ENCODE measurements around the gene HOMER3. TPM values are rescaled to one million over a fixed set of nuclear protein-coding genes. Genes with fewer than 3 reads are reported as not detected.
A peak's percentile ranks its signal among the peaks of the same experiment; 100 is the strongest.

Gene HOMER3
- 222 TPM for total RNA-seq (ENCODE audit: unreplicated experiment)
- long read RNA-seq, transcript HOMER3-202 (10 exons, 1,557 nt) = major isoform, 43 of 75 reads
- long read RNA-seq, partial matches to known transcripts = 4 of 75 reads
- long read RNA-seq, other reads (novel, unspliced or antisense) = 26 of 75 reads

- peaks cover 19% of the 10 kb centered on the region for H3K36me3 Mint-ChIP-seq (ENCODE audit: low read depth, unreplicated experiment)
These were observed at the start of gene HOMER3 for GRCh38 chr19:18940769-18941627. HOMER3 (minus strand) TSS chr19:18941217; CDS start chr19:18938982, 2,235 bp downstream.

GRCh38 chr19:18990128-18990708, 49.2 kb upstream of the HOMER3 start:
- no peak overlapping the region for H3K27ac Mint-ChIP-seq (ENCODE audit: unreplicated experiment)
- no peak for TF ChIP-seq CTCF (IDR thresholded peaks at IDR 0.05; ENCODE audit: unreplicated experiment)
- no peak for DNase-seq (ENCODE audit: low spot score)
- H3K4me3 Mint-ChIP-seq (ENCODE audit: unreplicated experiment) = no peak overlapping the region
- no peaks in the 10 kb centered on the region for H3K9me3 Mint-ChIP-seq (ENCODE audit: unreplicated experiment)
- peaks cover 15% of the 10 kb centered on the region for H3K4me1 Mint-ChIP-seq (ENCODE audit: unreplicated experiment)
- peaks cover 8% of the 10 kb centered on the region for H3K27me3 Mint-ChIP-seq (ENCODE audit: unreplicated experiment)
- peaks cover 28% of the 10 kb centered on the region for H3K36me3 Mint-ChIP-seq (ENCODE audit: low read depth, unreplicated experiment)

More at GRCh38 chr19:18940769-18941627, at the start of gene HOMER3:
- Mint-ChIP-seq H3K4me1 (ENCODE audit: unreplicated experiment) (peaks cover 19% of the 10 kb centered on the region), H3K27ac (ENCODE audit: unreplicated experiment) (peak within 1 kb of the TSS; percentile 89), H3K27me3 (ENCODE audit: unreplicated experiment) (peaks cover 5% of the 10 kb centered on the region), H3K9me3 (ENCODE audit: unreplicated experiment) (no peaks in the 10 kb centered on the region), H3K4me3 (ENCODE audit: unreplicated experiment) (peak within 1 kb of the TSS; percentile 98)
- TF ChIP-seq CTCF (IDR thresholded peaks at IDR 0.05; ENCODE audit: unreplicated experiment) = no peak
- DNase-seq (ENCODE audit: low spot score) = peak; percentile 92

- no peak for DNase-seq (ENCODE audit: low spot score)
- H3K27me3 Mint-ChIP-seq (ENCODE audit: unreplicated experiment) = peaks cover 8% of the 10 kb centered on the region
- no peak overlapping the region for H3K27ac Mint-ChIP-seq (ENCODE audit: unreplicated experiment)
- H3K36me3 Mint-ChIP-seq (ENCODE audit: low read depth, unreplicated experiment) = peaks cover 23% of the 10 kb centered on the region
- H3K4me3 Mint-ChIP-seq (ENCODE audit: unreplicated experiment) = no peak overlapping the region
- no peaks in the 10 kb centered on the region for H3K9me3 Mint-ChIP-seq (ENCODE audit: unreplicated experiment)
- no peak for TF ChIP-seq CTCF (IDR thresholded peaks at IDR 0.05; ENCODE audit: unreplicated experiment)
- peaks cover 22% of the 10 kb centered on the region for H3K4me1 Mint-ChIP-seq (ENCODE audit: unreplicated experiment)
These were observed 48.3 kb upstream of the HOMER3 start for GRCh38 chr19:18989316-18989715.

DNA sequence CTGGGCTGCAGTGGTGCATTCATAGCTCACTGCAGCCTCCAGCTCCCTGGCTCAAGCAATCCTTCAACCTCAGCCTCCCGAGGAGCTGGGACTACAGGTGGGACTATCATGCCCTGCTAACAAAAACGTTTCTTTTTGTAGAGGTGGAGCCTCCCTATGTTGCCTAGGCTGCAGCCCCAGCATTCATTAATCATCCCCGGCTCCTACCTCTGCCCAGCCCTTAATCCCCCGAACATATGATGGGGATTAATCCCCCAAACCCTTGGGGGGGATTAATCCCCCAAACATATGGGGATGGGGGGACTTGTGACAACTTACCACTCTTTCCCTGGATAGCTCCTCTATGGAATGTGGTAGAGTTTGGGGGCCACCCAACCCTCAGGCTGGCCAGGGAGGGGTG, 46.4 kb upstream of the HOMER3 start:
- H3K9me3 Mint-ChIP-seq (ENCODE audit: unreplicated experiment) = no peaks in the 10 kb centered on the region
- no peak for TF ChIP-seq CTCF (IDR thresholded peaks at IDR 0.05; ENCODE audit: unreplicated experiment)
- H3K27ac Mint-ChIP-seq (ENCODE audit: unreplicated experiment) = no peak overlapping the region

More for the DNA sequence above, 46.4 kb upstream of the HOMER3 start:
- no peak for DNase-seq (ENCODE audit: low spot score)
- Mint-ChIP-seq H3K4me1 (ENCODE audit: unreplicated experiment) (peaks cover 22% of the 10 kb centered on the region), H3K27me3 (ENCODE audit: unreplicated experiment) (peaks cover 5% of the 10 kb centered on the region), H3K4me3 (ENCODE audit: unreplicated experiment) (no peak overlapping the region), H3K36me3 (ENCODE audit: low read depth, unreplicated experiment) (peaks cover 5% of the 10 kb centered on the region)

All from endothelial cell (in vitro differentiated cells).